Measurements from ENCODE around the gene STX18. TPM values are rescaled to one million over a fixed set of nuclear protein-coding genes. Genes with fewer than 3 reads are reported as not detected.

Gene STX18
- total and polyA plus RNA-seq, 2 of the 13 experiments (the other 11 are each of a cell fraction or from before 2014, with no cell fraction given) = 23.9 to 37.1 TPM

DNA sequence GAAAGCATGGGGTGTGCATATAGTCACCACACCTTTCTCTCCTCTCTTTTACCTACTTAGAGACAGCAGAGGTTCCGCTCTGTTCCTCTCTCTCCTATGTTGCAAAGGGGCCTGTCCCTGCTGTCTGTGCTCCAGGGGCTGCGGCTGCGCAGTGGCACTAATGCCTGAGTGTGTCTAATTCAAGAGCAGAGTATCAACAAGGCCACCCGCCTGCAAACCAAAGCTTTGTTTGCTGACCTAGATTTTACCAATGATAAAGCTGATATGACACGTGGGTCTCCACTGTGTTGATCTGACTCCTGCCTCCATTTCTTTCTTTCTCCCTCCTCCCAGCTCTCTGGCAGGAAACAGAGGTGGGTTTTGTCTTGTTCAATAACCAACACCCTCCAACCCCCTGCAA, 80.0 kb downstream of the STX18 start (continued):
- TF ChIP-seq THAP9 (CRISPR knock-in tag; IDR thresholded peaks at IDR 0.05; ENCODE audit: borderline replicate concordance) (no peak), TRIM22 (IDR thresholded peaks at IDR 0.05) (no peak), ERF (CRISPR knock-in tag; IDR thresholded peaks at IDR 0.05) (peak; percentile 73; the same call in 1 of the 2 replicates), ZBTB7B (CRISPR knock-in tag; IDR thresholded peaks at IDR 0.05) (peak; percentile 33; the same call in 1 of the 2 replicates), KAT7 (CRISPR knock-in tag; IDR thresholded peaks at IDR 0.05; ENCODE audit: borderline replicate concordance) (no peak), YEATS2 (CRISPR knock-in tag; IDR thresholded peaks at IDR 0.05; ENCODE audit: borderline replicate concordance) (peak; percentile 55; the same call in 1 of the 2 replicates), KLF15 (CRISPR knock-in tag; IDR thresholded peaks at IDR 0.05; ENCODE audit: borderline replicate concordance) (no peak), ZNF772 (CRISPR knock-in tag; IDR thresholded peaks at IDR 0.05) (0 out of 2 replicates have a peak, but pooled peaks have one; percentile 40), ZNF281 (CRISPR knock-in tag; IDR thresholded peaks at IDR 0.05; ENCODE audit: borderline replicate concordance) (no peak), ELF4 (CRISPR knock-in tag; IDR thresholded peaks at IDR 0.05; ENCODE audit: borderline replicate concordance) (no peak)
- TF ChIP-seq, protein P1, sequence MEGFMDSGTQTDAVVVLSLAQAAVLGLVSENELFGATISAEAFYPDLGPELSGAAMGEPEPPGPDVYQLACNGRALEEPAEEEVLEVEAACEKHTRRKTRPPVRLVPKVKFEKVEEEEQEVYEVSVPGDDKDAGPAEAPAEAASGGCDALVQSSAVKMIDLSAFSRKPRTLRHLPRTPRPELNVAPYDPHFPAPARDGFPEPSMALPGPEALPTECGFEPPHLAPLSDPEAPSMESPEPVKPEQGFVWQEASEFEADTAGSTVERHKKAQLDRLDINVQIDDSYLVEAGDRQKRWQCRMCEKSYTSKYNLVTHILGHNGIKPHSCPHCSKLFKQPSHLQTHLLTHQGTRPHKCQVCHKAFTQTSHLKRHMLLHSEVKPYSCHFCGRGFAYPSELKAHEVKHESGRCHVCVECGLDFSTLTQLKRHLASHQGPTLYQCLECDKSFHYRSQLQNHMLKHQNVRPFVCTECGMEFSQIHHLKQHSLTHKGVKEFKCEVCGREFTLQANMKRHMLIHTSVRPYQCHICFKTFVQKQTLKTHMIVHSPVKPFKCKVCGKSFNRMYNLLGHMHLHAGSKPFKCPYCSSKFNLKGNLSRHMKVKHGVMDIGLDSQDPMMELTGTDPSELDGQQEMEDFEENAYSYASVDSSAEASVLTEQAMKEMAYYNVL (CRISPR knock-in tag; IDR thresholded peaks at IDR 0.05; ENCODE audit: borderline replicate concordance) = peak; percentile 80; the same call in 1 of the 2 replicates
- TF ChIP-seq, protein P2, sequence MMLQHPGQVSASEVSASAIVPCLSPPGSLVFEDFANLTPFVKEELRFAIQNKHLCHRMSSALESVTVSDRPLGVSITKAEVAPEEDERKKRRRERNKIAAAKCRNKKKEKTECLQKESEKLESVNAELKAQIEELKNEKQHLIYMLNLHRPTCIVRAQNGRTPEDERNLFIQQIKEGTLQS (CRISPR knock-in tag; IDR thresholded peaks at IDR 0.05) = no peak
- TF ChIP-seq, protein P3, sequence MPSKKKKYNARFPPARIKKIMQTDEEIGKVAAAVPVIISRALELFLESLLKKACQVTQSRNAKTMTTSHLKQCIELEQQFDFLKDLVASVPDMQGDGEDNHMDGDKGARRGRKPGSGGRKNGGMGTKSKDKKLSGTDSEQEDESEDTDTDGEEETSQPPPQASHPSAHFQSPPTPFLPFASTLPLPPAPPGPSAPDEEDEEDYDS (CRISPR knock-in tag; IDR thresholded peaks at IDR 0.05) = no peak
- TF ChIP-seq, protein P4, sequence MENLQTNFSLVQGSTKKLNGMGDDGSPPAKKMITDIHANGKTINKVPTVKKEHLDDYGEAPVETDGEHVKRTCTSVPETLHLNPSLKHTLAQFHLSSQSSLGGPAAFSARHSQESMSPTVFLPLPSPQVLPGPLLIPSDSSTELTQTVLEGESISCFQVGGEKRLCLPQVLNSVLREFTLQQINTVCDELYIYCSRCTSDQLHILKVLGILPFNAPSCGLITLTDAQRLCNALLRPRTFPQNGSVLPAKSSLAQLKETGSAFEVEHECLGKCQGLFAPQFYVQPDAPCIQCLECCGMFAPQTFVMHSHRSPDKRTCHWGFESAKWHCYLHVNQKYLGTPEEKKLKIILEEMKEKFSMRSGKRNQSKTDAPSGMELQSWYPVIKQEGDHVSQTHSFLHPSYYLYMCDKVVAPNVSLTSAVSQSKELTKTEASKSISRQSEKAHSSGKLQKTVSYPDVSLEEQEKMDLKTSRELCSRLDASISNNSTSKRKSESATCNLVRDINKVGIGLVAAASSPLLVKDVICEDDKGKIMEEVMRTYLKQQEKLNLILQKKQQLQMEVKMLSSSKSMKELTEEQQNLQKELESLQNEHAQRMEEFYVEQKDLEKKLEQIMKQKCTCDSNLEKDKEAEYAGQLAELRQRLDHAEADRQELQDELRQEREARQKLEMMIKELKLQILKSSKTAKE (CRISPR knock-in tag; IDR thresholded peaks at IDR 0.05; ENCODE audit: borderline replicate concordance) = peak; percentile 65; the same call in 1 of the 2 replicates
- TF ChIP-seq, protein P5, sequence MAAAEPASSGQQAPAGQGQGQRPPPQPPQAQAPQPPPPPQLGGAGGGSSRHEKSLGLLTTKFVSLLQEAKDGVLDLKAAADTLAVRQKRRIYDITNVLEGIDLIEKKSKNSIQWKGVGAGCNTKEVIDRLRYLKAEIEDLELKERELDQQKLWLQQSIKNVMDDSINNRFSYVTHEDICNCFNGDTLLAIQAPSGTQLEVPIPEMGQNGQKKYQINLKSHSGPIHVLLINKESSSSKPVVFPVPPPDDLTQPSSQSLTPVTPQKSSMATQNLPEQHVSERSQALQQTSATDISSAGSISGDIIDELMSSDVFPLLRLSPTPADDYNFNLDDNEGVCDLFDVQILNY (CRISPR knock-in tag; conservative IDR thresholded peaks at IDR 0.05) = no peak

All from HepG2 (cell line).